ENCODE data around the gene AKAP13. TPM values are rescaled to one million over a fixed set of nuclear protein-coding genes. Genes with fewer than 3 reads are reported as not detected.
A peak's percentile ranks its signal among the peaks of the same experiment; 100 is the strongest.
"Not testable (repeated sequence)": the region's sequence is repeated elsewhere in the genome, so short reads cannot be mapped to it uniquely, and the experiment has no call there.

AKAP13 gene
- total RNA-seq, 2 experiments from 2014 or later = 198 to 220 TPM

GRCh38 chr15:85477061-85477460 lies 96.7 kb downstream of the AKAP13 start:
- DNase-seq (no peak), ATAC-seq (ENCODE audit: low read depth) (no peak)
- Mint-ChIP-seq H3K27ac (no peak overlapping the region), H3K4me3 (no peak overlapping the region), H3K9me3 (no peaks in the 10 kb centered on the region), H3K36me3 (peaks cover 7% of the 10 kb centered on the region), H3K27me3 (no peaks in the 10 kb centered on the region), H3K4me1 (peaks cover 55% of the 10 kb centered on the region)
- POLR2A ChIA-PET = no interaction called here

GRCh38 chr15:85477730-85478129 lies 97.3 kb downstream of the AKAP13 start:
- no peak for DNase-seq
- Mint-ChIP-seq H3K27ac (no peak overlapping the region), H3K4me3 (no peak overlapping the region), H3K36me3 (peaks cover 9% of the 10 kb centered on the region), H3K9me3 (no peaks in the 10 kb centered on the region), H3K4me1 (peaks cover 58% of the 10 kb centered on the region), H3K27me3 (no peaks in the 10 kb centered on the region)
- no peak for ATAC-seq (ENCODE audit: low read depth)
- POLR2A ChIA-PET = no interaction called here

- peaks cover 9% of the 10 kb centered on the region for H3K36me3 Mint-ChIP-seq
- DNase-seq (no peak), ATAC-seq (ENCODE audit: low read depth) (no peak)
- POLR2A ChIA-PET = no interaction called here
- H3K27ac Mint-ChIP-seq = no peak overlapping the region
- no peak overlapping the region for H3K4me3 Mint-ChIP-seq
- peaks cover 50% of the 10 kb centered on the region for H3K4me1 Mint-ChIP-seq
- no peaks in the 10 kb centered on the region for H3K27me3 Mint-ChIP-seq
- no peaks in the 10 kb centered on the region for H3K9me3 Mint-ChIP-seq
Measured at GRCh38 chr15:85479071-85479647, 98.8 kb downstream of the AKAP13 start.

GRCh38 chr15:85480923-85481322 lies 100.5 kb downstream of the AKAP13 start:
- H3K27ac Mint-ChIP-seq = no peak overlapping the region
- H3K27me3 Mint-ChIP-seq = no peaks in the 10 kb centered on the region
- peak overlapping the region; percentile 17 for H3K4me3 Mint-ChIP-seq
- ATAC-seq (ENCODE audit: low read depth) = no peak
- DNase-seq = no peak
- no peaks in the 10 kb centered on the region for H3K9me3 Mint-ChIP-seq
- H3K36me3 Mint-ChIP-seq = peaks cover 9% of the 10 kb centered on the region
- H3K4me1 Mint-ChIP-seq = peaks cover 36% of the 10 kb centered on the region
- POLR2A ChIA-PET = interaction anchor here (0.6 kb wide), 1 partner anchor 27 kb away, joined by 5 read pairs; no protein-coding TSS in a partner anchor

GRCh38 chr15:85481543-85481942 lies 101.1 kb downstream of the AKAP13 start:
- POLR2A ChIA-PET = interaction anchor here (0.6 kb wide), 1 partner anchor 27 kb away, joined by 5 read pairs; no protein-coding TSS in a partner anchor
- not testable (repeated sequence) for H3K9me3 Mint-ChIP-seq, H3K36me3 Mint-ChIP-seq, H3K27me3 Mint-ChIP-seq, DNase-seq
- Mint-ChIP-seq H3K4me3 (peak overlapping the region; percentile 11), H3K27ac (peak overlapping the region; percentile 27), H3K4me1 (peaks cover 37% of the 10 kb centered on the region)
- peak; percentile 67 for ATAC-seq (ENCODE audit: low read depth)

- H3K4me3 Mint-ChIP-seq = no peak overlapping the region
- peaks cover 4% of the 10 kb centered on the region for H3K36me3 Mint-ChIP-seq
- no peak for ATAC-seq (ENCODE audit: low read depth)
- peaks cover 32% of the 10 kb centered on the region for H3K4me1 Mint-ChIP-seq
- no peak overlapping the region for H3K27ac Mint-ChIP-seq
- no peaks in the 10 kb centered on the region for H3K27me3 Mint-ChIP-seq
- H3K9me3 Mint-ChIP-seq = no peaks in the 10 kb centered on the region
- POLR2A ChIA-PET = no interaction called here
- no peak for DNase-seq
Measured at GRCh38 chr15:85482894-85483293, 102.5 kb downstream of the AKAP13 start.

GRCh38 chr15:85483955-85484354 lies 103.6 kb downstream of the AKAP13 start:
- H3K4me3 Mint-ChIP-seq; DNase-seq; H3K9me3 Mint-ChIP-seq; ATAC-seq (ENCODE audit: low read depth); H3K36me3 Mint-ChIP-seq; H3K27ac Mint-ChIP-seq; POLR2A ChIA-PET; H3K27me3 Mint-ChIP-seq: not testable (repeated sequence)
- H3K4me1 Mint-ChIP-seq = peaks cover 33% of the 10 kb centered on the region

- H3K27ac Mint-ChIP-seq; H3K9me3 Mint-ChIP-seq; POLR2A ChIA-PET; ATAC-seq (ENCODE audit: low read depth); DNase-seq; H3K36me3 Mint-ChIP-seq; H3K27me3 Mint-ChIP-seq; H3K4me3 Mint-ChIP-seq: not testable (repeated sequence)
- peaks cover 37% of the 10 kb centered on the region for H3K4me1 Mint-ChIP-seq
Measured at GRCh38 chr15:85484923-85485322, 104.5 kb downstream of the AKAP13 start.

GRCh38 chr15:85485956-85486567 lies 105.7 kb downstream of the AKAP13 start:
- ATAC-seq (ENCODE audit: low read depth) = peak; percentile 78
- H3K4me3 Mint-ChIP-seq = no peak overlapping the region
- no peaks in the 10 kb centered on the region for H3K9me3 Mint-ChIP-seq
- H3K4me1 Mint-ChIP-seq = peaks cover 40% of the 10 kb centered on the region
- peaks cover 10% of the 10 kb centered on the region for H3K36me3 Mint-ChIP-seq
- no peak overlapping the region for H3K27ac Mint-ChIP-seq
- DNase-seq = no peak
- H3K27me3 Mint-ChIP-seq = no peaks in the 10 kb centered on the region
- POLR2A ChIA-PET = no interaction called here

GRCh38 chr15:85487796-85488195 lies 107.4 kb downstream of the AKAP13 start:
- H3K4me3 Mint-ChIP-seq; H3K27me3 Mint-ChIP-seq; H3K27ac Mint-ChIP-seq; H3K9me3 Mint-ChIP-seq; DNase-seq; ATAC-seq (ENCODE audit: low read depth); H3K36me3 Mint-ChIP-seq; POLR2A ChIA-PET: not testable (repeated sequence)
- H3K4me1 Mint-ChIP-seq = peaks cover 27% of the 10 kb centered on the region

- Mint-ChIP-seq H3K4me3 (no peak overlapping the region), H3K36me3 (peaks cover 8% of the 10 kb centered on the region), H3K9me3 (no peaks in the 10 kb centered on the region), H3K27me3 (no peaks in the 10 kb centered on the region), H3K27ac (no peak overlapping the region), H3K4me1 (peaks cover 25% of the 10 kb centered on the region)
- POLR2A ChIA-PET = no interaction called here
- ATAC-seq (ENCODE audit: low read depth) (no peak), DNase-seq (no peak)
Measured at GRCh38 chr15:85488997-85489396, 108.6 kb downstream of the AKAP13 start.

- Mint-ChIP-seq H3K4me3 (no peak overlapping the region), H3K36me3 (peaks cover 8% of the 10 kb centered on the region), H3K27me3 (no peaks in the 10 kb centered on the region), H3K27ac (no peak overlapping the region), H3K9me3 (no peaks in the 10 kb centered on the region), H3K4me1 (peaks cover 25% of the 10 kb centered on the region)
- ATAC-seq (ENCODE audit: low read depth) (no peak), DNase-seq (no peak)
- POLR2A ChIA-PET = no interaction called here
Measured at GRCh38 chr15:85489773-85490493, 109.5 kb downstream of the AKAP13 start.

- peaks cover 24% of the 10 kb centered on the region for H3K4me1 Mint-ChIP-seq
- DNase-seq (no peak), ATAC-seq (ENCODE audit: low read depth) (no peak)
- H3K36me3 Mint-ChIP-seq = peaks cover 8% of the 10 kb centered on the region
- POLR2A ChIA-PET = no interaction called here
- no peaks in the 10 kb centered on the region for H3K27me3 Mint-ChIP-seq
- H3K9me3 Mint-ChIP-seq = no peaks in the 10 kb centered on the region
- no peak overlapping the region for H3K4me3 Mint-ChIP-seq
- no peak overlapping the region for H3K27ac Mint-ChIP-seq
Measured at GRCh38 chr15:85490856-85491255, 110.5 kb downstream of the AKAP13 start.

- peaks cover 22% of the 10 kb centered on the region for H3K4me1 Mint-ChIP-seq
Measured at GRCh38 chr15:85491691-85492090, 111.3 kb downstream of the AKAP13 start.

More at GRCh38 chr15:85491691-85492090, 111.3 kb downstream of the AKAP13 start:
- no peak overlapping the region for H3K27ac Mint-ChIP-seq
- H3K4me3 Mint-ChIP-seq = no peak overlapping the region
- H3K9me3 Mint-ChIP-seq = no peaks in the 10 kb centered on the region
- POLR2A ChIA-PET = no interaction called here
- ATAC-seq (ENCODE audit: low read depth) (no peak), DNase-seq (no peak)
- H3K36me3 Mint-ChIP-seq = peaks cover 8% of the 10 kb centered on the region
- H3K27me3 Mint-ChIP-seq = no peaks in the 10 kb centered on the region
